Measurements from ENCODE around the gene JARID2. TPM values are rescaled to one million over a fixed set of nuclear protein-coding genes. Genes with fewer than 3 reads are reported as not detected.
A peak's percentile ranks its signal among the peaks of the same experiment; 100 is the strongest.

Gene JARID2
- total and polyA plus RNA-seq, 2 of the 13 experiments (the other 11 are each of a cell fraction or from before 2014, with no cell fraction given): 7.5 to 10.3 TPM

GRCh38 chr6:15364401-15365037 is 118.7 kb downstream of the JARID2 start:
- Histone ChIP-seq H3K4me2 (ENCODE audit: low read depth, low read length) (no peak overlapping the region), H3K27me3 (ENCODE audit: control insufficient read depth in 1 of 2, insufficient read depth in 2 of 2, low read length in 2 of 2) (no peaks in the 10 kb centered on the region), H3K27ac (ENCODE audit: extremely low read length, insufficient read depth, low read length) (no peak overlapping the region), H3K4me3 (replicated peaks in 1 of 3; ENCODE audit: insufficient read depth in 1 of 3, low read depth in 2 of 3, low read length in 3 of 3) (no peak overlapping the region), H2AFZ (ENCODE audit: low read length) (no peak overlapping the region), H3K36me3 (replicated peaks in 1 of 2; ENCODE audit: control insufficient read depth in 1 of 2, insufficient read depth in 2 of 2, low read length in 2 of 2) (no peaks in the 10 kb centered on the region), H3K9ac (ENCODE audit: insufficient read depth, low read depth, low read length) (no peak overlapping the region), H3K79me2 (ENCODE audit: insufficient read depth, low read length) (peaks cover 53% of the 10 kb centered on the region), H4K20me1 (ENCODE audit: insufficient read depth, low read length) (peaks cover 16% of the 10 kb centered on the region), H3K4me1 (ENCODE audit: insufficient read depth, low read length) (peaks cover 42% of the 10 kb centered on the region), H3K9me3 (ENCODE audit: low read length) (no peaks in the 10 kb centered on the region)
- FAIRE-seq: no peak
- in situ Hi-C loops (cut with HindIII; ENCODE audit: extremely low pct_ligation_motif_present, low pct_unique_long_range_greater_than_20kb) (no loop called here), intact Hi-C loops (cut with micrococcal nuclease; ENCODE audit: unreplicated experiment) (no loop called here)
- no peak for DNase-seq (ENCODE audit: low spot score)
- TF ChIP-seq MTF2 (CRISPR knock-in tag; IDR thresholded peaks at IDR 0.05; ENCODE audit: borderline replicate concordance): no peak
- TF ChIP-seq ZNF674 (CRISPR knock-in tag; IDR thresholded peaks at IDR 0.05; ENCODE audit: low read depth): no peak
- no peak for TF ChIP-seq ZNF776 (CRISPR knock-in tag; IDR thresholded peaks at IDR 0.05)
- no peak for TF ChIP-seq ZBTB7A (CRISPR knock-in tag; IDR thresholded peaks at IDR 0.05)
- no peak for TF ChIP-seq RNF2 (conservative IDR thresholded peaks at IDR 0.05; ENCODE audit: low read depth)
- no peak for TF ChIP-seq MED1 (CRISPR knock-in tag; IDR thresholded peaks at IDR 0.05)
- CTCF ChIA-PET (ENCODE audit: low intra/inter-chr PET ratio, low total read pairs): no interaction called here
- POLR2A ChIA-PET: no interaction called here
- no TSS peak for BruUV-seq (replicated peaks)
- no peak for ATAC-seq
- WGBS (ENCODE audit: low lambda C conversion rate): 98% methylated on average over 6 of the region's 6 CpGs

- no peak overlapping the region for H2AFZ ChIP-seq (ENCODE audit: low read length)
- 95% methylated on average over 13 of the region's 13 CpGs for WGBS (ENCODE audit: low lambda C conversion rate)
- FAIRE-seq (no peak), DNase-seq (ENCODE audit: low spot score) (no peak), ATAC-seq (no peak)
- in situ Hi-C loops (cut with HindIII; ENCODE audit: extremely low pct_ligation_motif_present, low pct_unique_long_range_greater_than_20kb): no loop called here
- intact Hi-C loops (cut with micrococcal nuclease; ENCODE audit: unreplicated experiment): no loop called here
- no peaks in the 10 kb centered on the region for H3K27me3 ChIP-seq (ENCODE audit: control insufficient read depth in 1 of 2, insufficient read depth in 2 of 2, low read length in 2 of 2)
- H3K4me1 ChIP-seq (ENCODE audit: insufficient read depth, low read length): peaks cover 41% of the 10 kb centered on the region
- H4K20me1 ChIP-seq (ENCODE audit: insufficient read depth, low read length): peaks cover 20% of the 10 kb centered on the region
- no peak overlapping the region for H3K4me2 ChIP-seq (ENCODE audit: low read depth, low read length)
- H3K9ac ChIP-seq (ENCODE audit: insufficient read depth, low read depth, low read length): no peak overlapping the region
- BruUV-seq (replicated peaks): no TSS peak
- ChIA-PET POLR2A (no interaction called here), CTCF (ENCODE audit: low intra/inter-chr PET ratio, low total read pairs) (no interaction called here)
- H3K27ac ChIP-seq (ENCODE audit: extremely low read length, insufficient read depth, low read length): no peak overlapping the region
- peak; percentile 46 to 70; a peak in 3 of 4 replicates for TF ChIP-seq MAFK (conservative IDR thresholded peaks at IDR 0.05 in 1 of 2, IDR thresholded peaks at IDR 0.05 in 1 of 2; ENCODE audit: low read length in 2 of 2)
- TF ChIP-seq ZNF605 (CRISPR knock-in tag; IDR thresholded peaks at IDR 0.05): no peak
- TF ChIP-seq MAFF (IDR thresholded peaks at IDR 0.05; ENCODE audit: low read depth, low read length): peak; percentile 52
- no peak overlapping the region for H3K4me3 ChIP-seq (replicated peaks in 1 of 3; ENCODE audit: insufficient read depth in 1 of 3, low read depth in 2 of 3, low read length in 3 of 3)
- H3K9me3 ChIP-seq (ENCODE audit: low read length): no peaks in the 10 kb centered on the region
- H3K36me3 ChIP-seq (replicated peaks in 1 of 2; ENCODE audit: control insufficient read depth in 1 of 2, insufficient read depth in 2 of 2, low read length in 2 of 2): no peaks in the 10 kb centered on the region
- peaks cover 54% of the 10 kb centered on the region for H3K79me2 ChIP-seq (ENCODE audit: insufficient read depth, low read length)
Observed at GRCh38 chr6:15365273-15365687, 119.4 kb downstream of the JARID2 start.

All from HepG2 (cell line).